Epithelial cell of esophagus (primary cell): ENCODE results near the gene KCNQ2.
A peak's percentile ranks its signal among the peaks of the same experiment; 100 is the strongest.

Experiments
- DNase-seq: peaks from one replicate; pipeline ENCODE4 v3.0.0; 2010; ENCODE audit warnings: low read depth
- H3K4me3 ChIP-seq: 2 replicates; pipeline ENCODE4 v1.5.1; 2011; ENCODE audit warnings: mild to moderate bottlenecking, low read length, control low read depth
- CTCF ChIP-seq: IDR thresholded peaks from 2 replicates; pipeline ENCODE4 v1.5.1; 2011; ENCODE audit warnings: low read depth, mild to moderate bottlenecking, low read length, control low read depth, inconsistent platforms; ENCODE audit not compliant: insufficient read depth; ENCODE audit errors: missing control alignments

The KCNQ2 gene

GRCh38 chr20:63445075-63445734 lies 27.2 kb downstream of the KCNQ2 start:
- no peak for TF ChIP-seq CTCF
- DNase-seq: no peak

GRCh38 chr20:63444548-63444947 lies 27.9 kb downstream of the KCNQ2 start:
- TF ChIP-seq CTCF: no peak
- no peak overlapping the region for H3K4me3 ChIP-seq
- no peak for DNase-seq

More at GRCh38 chr20:63445075-63445734, 27.2 kb downstream of the KCNQ2 start:
- no peak overlapping the region for H3K4me3 ChIP-seq

GRCh38 chr20:63443606-63444395 lies 28.7 kb downstream of the KCNQ2 start:
- no peak for TF ChIP-seq CTCF
- no peak overlapping the region for H3K4me3 ChIP-seq
- no peak for DNase-seq

- peak; percentile 17 for TF ChIP-seq CTCF
- H3K4me3 ChIP-seq: no peak overlapping the region
- DNase-seq: peak; percentile 7
Measured at GRCh38 chr20:63442100-63442493, 30.4 kb downstream of the KCNQ2 start.

- TF ChIP-seq CTCF: no peak
- no peak for DNase-seq
- no peak overlapping the region for H3K4me3 ChIP-seq
Measured at GRCh38 chr20:63441136-63442099, 31.0 kb downstream of the KCNQ2 start.

- DNase-seq: no peak
- no peak for TF ChIP-seq CTCF
- no peak overlapping the region for H3K4me3 ChIP-seq
Measured at GRCh38 chr20:63440366-63440955, 32.0 kb downstream of the KCNQ2 start.
